GM10266 (cell line): Measurements from ENCODE around the gene PRKAG2.

Experiments
- DNase-seq: peaks from one replicate; pipeline ENCODE4 v3.0.0; 2012; ENCODE audit errors: extremely low spot score
- CTCF ChIP-seq: IDR thresholded peaks from 2 replicates; pipeline ENCODE4 v1.5.1; 2012; ENCODE audit warnings: mild to moderate bottlenecking, low read depth; ENCODE audit not compliant: control insufficient read depth, insufficient read depth; ENCODE audit errors: missing control alignments

The PRKAG2 gene

DNA sequence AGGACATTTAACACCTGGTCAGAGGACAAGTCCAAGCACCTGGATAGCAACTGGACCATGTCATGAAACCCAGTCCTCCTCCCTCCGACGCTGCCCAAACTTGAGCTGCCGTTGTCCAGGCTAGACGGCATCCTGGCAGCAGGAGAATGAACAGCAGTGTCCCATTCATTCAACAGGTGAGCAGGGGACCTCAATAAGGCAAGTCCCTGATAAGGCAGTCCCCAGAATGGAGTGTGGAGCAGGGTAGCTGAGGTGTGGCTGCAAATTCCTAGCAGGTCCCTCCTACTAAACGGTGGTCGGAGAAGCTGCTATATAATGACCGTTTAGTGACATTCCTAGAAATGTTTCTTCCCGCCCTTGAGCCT lies 169.8 kb downstream of the PRKAG2 start:
- no peak for DNase-seq
- TF ChIP-seq CTCF: no peak

- DNase-seq: no peak
- no peak for TF ChIP-seq CTCF
Observed at GRCh38 chr7:151706277-151707104, 170.4 kb downstream of the PRKAG2 start.

- peak; percentile 44 for TF ChIP-seq CTCF
- no peak for DNase-seq
Observed at GRCh38 chr7:151705636-151706276, 171.2 kb downstream of the PRKAG2 start.

- no peak for DNase-seq
- TF ChIP-seq CTCF: no peak
Observed at GRCh38 chr7:151704960-151705635, 171.8 kb downstream of the PRKAG2 start.

DNA sequence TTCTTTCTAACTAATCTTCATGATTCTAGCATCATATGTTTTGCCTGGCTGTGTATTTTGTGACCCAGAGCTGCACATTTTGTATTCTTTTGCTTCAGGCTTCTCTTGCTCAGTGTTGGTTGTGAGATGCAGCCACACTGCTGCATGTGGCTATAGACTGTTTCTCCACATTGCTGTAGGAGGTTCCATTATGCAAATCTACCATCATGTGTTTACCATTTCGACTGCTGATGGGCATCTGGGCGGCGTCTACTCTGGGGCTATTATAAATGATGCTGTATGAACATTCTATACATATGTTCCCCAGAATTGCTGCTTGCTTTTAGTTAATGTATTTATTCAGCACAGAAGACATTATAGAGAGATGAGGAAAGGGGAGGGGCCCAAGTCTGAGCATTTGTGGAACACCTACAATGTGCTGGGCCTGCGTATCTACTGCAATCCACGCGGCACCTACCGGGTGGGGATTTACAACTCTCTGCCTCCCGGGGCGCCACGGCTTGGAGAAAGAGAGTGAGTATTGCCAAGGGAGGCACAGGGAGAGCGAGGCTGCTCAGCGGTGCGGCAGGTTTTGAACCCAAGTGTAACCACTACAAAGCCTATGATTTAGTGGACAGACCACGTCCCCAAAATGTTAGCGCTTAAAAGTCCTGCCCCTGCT lies 172.5 kb downstream of the PRKAG2 start:
- no peak for DNase-seq
- no peak for TF ChIP-seq CTCF

GRCh38 chr7:151702961-151703360 lies 174.0 kb downstream of the PRKAG2 start:
- TF ChIP-seq CTCF: no peak

More at GRCh38 chr7:151702961-151703360, 174.0 kb downstream of the PRKAG2 start:
- no peak for DNase-seq
